Bronchial epithelial cell (primary cell): ENCODE data around the gene KCNC1. TPM values are rescaled to one million over a fixed set of nuclear protein-coding genes. Genes with fewer than 3 reads are reported as not detected.

Experiments
- DNase-seq: peaks from one replicate; pipeline ENCODE4 v3.0.0-alpha.2; 2010; ENCODE audit warnings: low read depth
- FAIRE-seq: peaks from 2 replicates; lab custom pipeline; 2011; peaks lifted over from hg19 to GRCh38; lab: Jason Lieb, UNC
- H3K27me3 ChIP-seq: 2 replicates; pipeline ENCODE4 v1.5.1; 2011; ENCODE audit warnings: low read length; ENCODE audit not compliant: control insufficient read depth, insufficient read depth
- H3K36me3 ChIP-seq: 2 replicates; pipeline ENCODE4 v1.5.1; 2011; ENCODE audit warnings: low read length; ENCODE audit not compliant: control insufficient read depth, insufficient read depth
- H3K4me3 ChIP-seq: 2 replicates; pipeline ENCODE4 v1.5.1; 2011; ENCODE audit warnings: mild to moderate bottlenecking, low read depth, low read length, control low read depth
- total RNA-seq: library from RNA; depleted of rRNA; stranded (reverse); fragments of >200 nt; gene quantifications from 2 replicates; pipeline ENCODE4 v1.2.1, GENCODE V29; 2014
- TF ChIP-seq, protein P1 (sequence below): IDR thresholded peaks from 2 replicates; pipeline ENCODE4 v1.5.1; 2011; ENCODE audit warnings: mild to moderate bottlenecking, moderate library complexity, low read length, control low read depth, inconsistent platforms; ENCODE audit not compliant: insufficient read depth, severe bottlenecking

KCNC1 gene
- total RNA-seq, 1 donor from 2014 or later, result not detected

DNA sequence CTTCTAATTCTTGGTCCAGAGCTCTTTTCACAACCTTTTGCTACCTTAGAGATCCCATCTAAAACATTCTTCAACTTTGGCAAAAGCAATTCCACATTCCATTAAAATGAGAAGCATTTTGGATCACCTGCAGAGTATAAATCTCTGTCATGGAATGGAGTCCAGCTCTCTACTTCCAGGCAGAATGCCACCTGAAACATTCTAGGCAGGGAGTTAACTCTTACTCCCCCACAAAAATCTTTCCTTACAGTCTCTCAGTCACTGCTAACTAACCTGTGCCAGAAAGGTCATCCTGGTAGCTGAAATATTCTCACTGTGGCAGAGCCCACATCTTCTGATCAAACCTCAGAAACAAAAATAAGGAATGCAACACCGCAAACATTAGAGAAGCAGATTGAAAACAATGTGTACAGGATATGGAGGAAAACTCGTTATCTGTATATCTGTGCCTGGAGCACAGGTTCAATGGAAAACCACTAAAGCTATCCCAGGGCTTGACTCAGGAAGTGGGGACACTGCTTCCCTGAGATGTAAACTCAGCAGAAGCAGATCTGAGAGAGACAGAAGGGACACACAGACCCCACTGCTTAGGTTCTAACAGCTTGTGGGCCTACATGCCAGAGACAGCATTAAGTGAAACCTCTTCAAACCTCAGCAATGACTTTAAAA, 78.9 kb downstream of the KCNC1 start:
- Histone ChIP-seq H3K4me3 (no peak overlapping the region), H3K36me3 (no peaks in the 10 kb centered on the region), H3K27me3 (no peaks in the 10 kb centered on the region)
- TF ChIP-seq, protein P1, sequence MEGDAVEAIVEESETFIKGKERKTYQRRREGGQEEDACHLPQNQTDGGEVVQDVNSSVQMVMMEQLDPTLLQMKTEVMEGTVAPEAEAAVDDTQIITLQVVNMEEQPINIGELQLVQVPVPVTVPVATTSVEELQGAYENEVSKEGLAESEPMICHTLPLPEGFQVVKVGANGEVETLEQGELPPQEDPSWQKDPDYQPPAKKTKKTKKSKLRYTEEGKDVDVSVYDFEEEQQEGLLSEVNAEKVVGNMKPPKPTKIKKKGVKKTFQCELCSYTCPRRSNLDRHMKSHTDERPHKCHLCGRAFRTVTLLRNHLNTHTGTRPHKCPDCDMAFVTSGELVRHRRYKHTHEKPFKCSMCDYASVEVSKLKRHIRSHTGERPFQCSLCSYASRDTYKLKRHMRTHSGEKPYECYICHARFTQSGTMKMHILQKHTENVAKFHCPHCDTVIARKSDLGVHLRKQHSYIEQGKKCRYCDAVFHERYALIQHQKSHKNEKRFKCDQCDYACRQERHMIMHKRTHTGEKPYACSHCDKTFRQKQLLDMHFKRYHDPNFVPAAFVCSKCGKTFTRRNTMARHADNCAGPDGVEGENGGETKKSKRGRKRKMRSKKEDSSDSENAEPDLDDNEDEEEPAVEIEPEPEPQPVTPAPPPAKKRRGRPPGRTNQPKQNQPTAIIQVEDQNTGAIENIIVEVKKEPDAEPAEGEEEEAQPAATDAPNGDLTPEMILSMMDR, result no peak
- no peak for DNase-seq
- peak; percentile 88 for FAIRE-seq

DNA sequence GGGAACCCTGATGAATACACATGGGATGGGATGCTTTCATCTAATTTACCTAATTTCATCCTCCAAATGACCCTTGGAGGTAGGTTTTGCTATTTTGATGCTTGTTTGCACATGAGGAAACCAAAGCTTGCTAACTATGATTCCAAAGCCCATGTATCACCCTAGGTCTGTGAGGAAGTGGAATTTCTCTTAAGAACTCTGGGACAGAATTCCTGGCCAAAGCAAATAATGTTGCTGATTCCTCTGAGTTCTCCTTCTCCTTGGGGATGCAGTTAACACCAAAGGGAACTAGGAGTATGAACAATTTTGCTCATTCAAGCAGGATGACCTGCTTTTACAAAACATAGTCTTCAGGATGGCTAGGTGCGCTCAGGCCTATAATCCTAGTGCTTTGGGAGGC, 80.0 kb downstream of the KCNC1 start:
- no peaks in the 10 kb centered on the region for H3K27me3 ChIP-seq
- DNase-seq, result no peak
- no peak overlapping the region for H3K4me3 ChIP-seq
- TF ChIP-seq, protein P1, result no peak
- FAIRE-seq, result no peak
- H3K36me3 ChIP-seq, result no peaks in the 10 kb centered on the region

DNA sequence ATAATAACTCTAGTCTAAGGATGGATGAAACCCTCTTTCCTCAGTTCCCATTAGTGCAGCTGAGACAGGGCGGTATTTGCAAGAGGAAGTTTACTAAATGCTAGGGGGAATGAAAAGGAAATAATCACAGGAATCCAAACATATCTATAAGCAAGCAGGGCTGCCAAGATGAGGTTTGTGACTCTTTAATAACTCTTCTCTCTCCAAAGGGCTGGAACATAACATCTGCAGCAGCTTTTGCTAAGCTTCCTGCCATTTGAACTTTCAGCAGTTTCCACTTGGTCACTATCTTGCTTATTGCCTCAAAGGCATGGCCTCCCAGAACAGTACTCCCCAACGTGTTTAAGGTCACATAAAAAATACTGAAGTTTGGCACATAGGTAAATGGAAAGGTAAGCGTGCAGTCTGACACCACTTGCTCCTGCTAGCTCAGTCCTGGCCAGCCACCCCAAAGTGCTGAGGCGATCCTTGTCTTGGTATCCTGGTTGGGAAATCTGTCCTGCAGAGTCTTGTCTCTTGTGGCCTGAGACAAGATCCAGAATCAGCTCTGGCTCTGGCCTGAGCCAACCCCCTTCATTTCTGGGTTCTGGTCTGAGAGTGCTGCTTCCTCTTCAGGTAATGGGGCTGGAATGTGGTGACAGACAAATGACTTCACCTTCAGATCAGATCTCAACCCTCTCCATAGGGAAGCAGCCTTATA, 81.8 kb downstream of the KCNC1 start:
- TF ChIP-seq, protein P1, result no peak
- FAIRE-seq (no peak), DNase-seq (peak; percentile 82)
- H3K4me3 ChIP-seq, result no peak overlapping the region
- no peaks in the 10 kb centered on the region for H3K27me3 ChIP-seq
- H3K36me3 ChIP-seq, result no peaks in the 10 kb centered on the region

DNA sequence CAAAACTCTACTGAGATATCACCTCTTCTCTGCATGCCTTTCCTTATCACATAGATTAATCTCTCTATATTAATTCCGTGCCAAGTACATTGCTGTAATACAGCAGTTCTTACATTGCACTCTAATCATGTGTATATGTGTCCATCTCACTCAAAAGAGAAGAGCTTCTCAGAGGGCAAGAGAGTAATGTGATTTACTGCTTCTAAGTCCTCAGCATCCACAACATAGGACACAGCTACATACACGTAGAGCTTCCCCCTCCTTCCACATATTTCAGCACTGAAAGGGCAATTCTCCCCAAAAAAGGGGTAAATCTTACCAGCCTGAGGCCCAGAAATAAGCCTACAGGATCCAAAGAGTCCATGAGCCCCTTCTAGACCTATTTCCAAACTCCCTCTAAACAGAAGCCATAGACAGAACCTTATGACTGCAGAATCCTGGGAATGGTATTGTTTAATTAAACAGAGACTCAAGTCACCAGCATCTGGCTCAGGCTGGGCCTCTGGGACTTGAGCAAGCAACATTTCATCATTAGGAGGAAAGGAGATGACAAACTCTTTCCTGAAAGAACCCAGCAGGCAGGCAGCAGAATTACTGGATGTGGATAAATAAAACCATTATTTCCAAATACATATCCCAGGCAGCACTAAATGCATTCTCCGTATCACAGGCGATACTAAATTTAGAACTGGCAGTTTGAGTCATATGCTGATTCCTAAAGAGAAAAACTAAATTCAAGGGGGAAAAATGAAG, 87.2 kb downstream of the KCNC1 start:
- FAIRE-seq, result no peak
- peak; percentile 32 for DNase-seq
- TF ChIP-seq, protein P1, result no peak
- Histone ChIP-seq H3K4me3 (no peak overlapping the region), H3K36me3 (no peaks in the 10 kb centered on the region), H3K27me3 (no peaks in the 10 kb centered on the region)

DNA sequence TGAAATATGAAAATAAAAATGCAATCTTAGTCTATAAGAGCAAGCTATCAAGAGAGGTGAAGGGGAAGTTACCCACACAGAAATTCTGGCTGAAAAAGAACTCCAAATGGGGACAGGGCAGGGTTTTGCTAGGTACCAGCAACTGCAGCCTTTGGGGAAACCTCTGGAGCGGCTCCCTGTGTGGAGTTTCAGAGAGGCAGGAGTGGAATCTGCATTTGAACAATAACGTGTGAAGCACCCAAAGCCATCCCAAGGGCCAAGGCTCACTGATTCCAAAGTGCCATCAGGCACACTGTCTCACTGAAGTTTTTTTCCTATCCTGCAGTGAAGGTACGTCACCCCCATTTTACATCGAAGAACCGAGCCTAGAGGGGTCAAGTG, 87.8 kb downstream of the KCNC1 start:
- Histone ChIP-seq H3K4me3 (no peak overlapping the region), H3K27me3 (no peaks in the 10 kb centered on the region), H3K36me3 (no peaks in the 10 kb centered on the region)
- DNase-seq, result no peak
- FAIRE-seq, result no peak
- TF ChIP-seq, protein P1, result no peak
